Thyroid gland (tissue), 4 donors: ENCODE results near the gene PANX3. TPM values are rescaled to one million over a fixed set of nuclear protein-coding genes. Genes with fewer than 3 reads are reported as not detected.
A peak's percentile ranks its signal among the peaks of the same experiment; 100 is the strongest.

Experiments
- DNase-seq, 2 donors: peaks; one replicate each; pipeline ENCODE4 v3.0.0-alpha.2; 2019
- H3K27ac ChIP-seq, 3 donors: fragments of 200-600 bp; sonication (generic); 1 replicate in 2 of 3; 2 replicates in 1 of 3; pipeline ENCODE4 v1.5.1; 2016 to 2019; ENCODE audit warnings: mild to moderate bottlenecking in 1 of 3, moderate library complexity in 1 of 3
- H3K27me3 ChIP-seq: fragments of 200-600 bp; sonication (generic); one replicate; pipeline ENCODE4 v1.5.1; 2019
- H3K36me3 ChIP-seq, 2 donors: fragments of 200-600 bp; sonication (generic); one replicate each; pipeline ENCODE4 v1.5.1; 2016 to 2019
- H3K4me1 ChIP-seq, 2 donors: fragments of 200-600 bp; sonication (generic); one replicate each; pipeline ENCODE4 v1.5.1; 2017 to 2019
- H3K4me3 ChIP-seq, 3 donors: fragments of 200-600 bp; sonication (generic); replicated peaks in 1 of 3; 1 replicate in 2 of 3; 2 replicates in 1 of 3; pipeline ENCODE4 v1.5.1; 2016; ENCODE audit warnings: mild to moderate bottlenecking in 1 of 3
- H3K9me3 ChIP-seq: fragments of 200-600 bp; sonication (generic); one replicate; pipeline ENCODE4 v1.5.1; 2017
- CTCF ChIP-seq, 6 experiments: fragments of 200-600 bp in 3 of 6; fragments of 450-650 bp in 3 of 6; sonication (generic) in 3 of 6; IDR thresholded peaks; one replicate each; pipeline ENCODE4 v1.5.1; 2016 to 2019; ENCODE audit warnings: antibody characterized with exemption in 6 of 6, mild to moderate bottlenecking in 2 of 6, inconsistent platforms in 1 of 6, moderate library complexity in 1 of 6
- POLR2A ChIP-seq, 2 donors: fragments of 450-650 bp; IDR thresholded peaks; one replicate each; pipeline ENCODE4 v1.6.1; 2017; ENCODE audit warnings: antibody characterized with exemption in 2 of 2, mild to moderate bottlenecking in 2 of 2, moderate library complexity in 1 of 2
- WGBS, 2 donors: methylation state at CpG; one replicate each; pipeline ENCODE4 v1.1.5; 2017; 5-methylcytosine and 5-hydroxymethylcytosine counted together
- intact Hi-C: fragments of 100-400 bp; cut with DNase I; formaldehyde crosslinking; loops from one replicate; pipeline ENCODE4 v1.15.1; 2023
- total RNA-seq, 4 donors: library from RNA; depleted of rRNA; stranded (reverse); fragments of >200 nt; gene quantifications; one replicate each; pipeline ENCODE4 v1.2.3, GENCODE V29; 2016

Gene PANX3
- total RNA-seq, 4 donors from 2014 or later, result not detected

- WGBS, 2 donors, result 65 to 68% methylated on average over 15 to 16 of the region's 16 CpGs
- peak; percentile 5 to 8 for DNase-seq
- intact Hi-C loops, result no loop called here
- Histone ChIP-seq H3K36me3 (peaks cover 4 to 8% of the 10 kb centered on the region in 2 donors), H3K9me3 (no peaks in the 10 kb centered on the region), H3K27me3 (no peaks in the 10 kb centered on the region), H3K4me3 (no peak overlapping the region), H3K4me1 (no peaks in the 10 kb centered on the region), H3K27ac (no peak overlapping the region)
- TF ChIP-seq POLR2A (IDR thresholded peaks at IDR 0.05) (no peak), CTCF (IDR thresholded peaks at IDR 0.05) (no peak)
Measured at GRCh38 chr11:124656774-124657630, 45.8 kb downstream of the PANX3 start.

- intact Hi-C loops, result no loop called here
- 87 to 92% methylated on average over 5 of the region's 5 CpGs for WGBS, 2 donors
- Histone ChIP-seq H3K36me3 (peaks cover 4% of the 10 kb centered on the region in 2 donors), H3K9me3 (no peaks in the 10 kb centered on the region), H3K4me1 (no peaks in the 10 kb centered on the region), H3K27ac (no peak overlapping the region), H3K27me3 (no peaks in the 10 kb centered on the region), H3K4me3 (no peak overlapping the region)
- no peak for DNase-seq
- TF ChIP-seq CTCF (IDR thresholded peaks at IDR 0.05) (no peak), POLR2A (IDR thresholded peaks at IDR 0.05) (no peak)
Measured at GRCh38 chr11:124657904-124658303, 46.7 kb downstream of the PANX3 start.

- Histone ChIP-seq H3K4me3 (no peak overlapping the region), H3K27ac (no peak overlapping the region), H3K36me3 (peaks cover 0 to 4% of the 10 kb centered on the region in 2 donors), H3K27me3 (no peaks in the 10 kb centered on the region), H3K4me1 (no peaks in the 10 kb centered on the region), H3K9me3 (no peaks in the 10 kb centered on the region)
- no peak for DNase-seq
- whole genome bisulfite sequencing, 2 donors, result 90 to 92% methylated on average over 3 of the region's 3 CpGs
- no peak for TF ChIP-seq CTCF (IDR thresholded peaks at IDR 0.05)
- no peak for TF ChIP-seq POLR2A (IDR thresholded peaks at IDR 0.05)
- intact Hi-C loops, result no loop called here
Measured at GRCh38 chr11:124658501-124658900, 47.3 kb downstream of the PANX3 start.

GRCh38 chr11:124658986-124659385 lies 47.8 kb downstream of the PANX3 start:
- intact Hi-C loops, result no loop called here
- no peaks in the 10 kb centered on the region for H3K4me1 ChIP-seq
- H3K9me3 ChIP-seq, result no peaks in the 10 kb centered on the region
- no peak overlapping the region for H3K27ac ChIP-seq
- WGBS, 2 donors, result 95% methylated on average over 1 of the region's 1 CpG
- H3K4me3 ChIP-seq, result no peak overlapping the region
- TF ChIP-seq POLR2A (IDR thresholded peaks at IDR 0.05) (no peak), CTCF (IDR thresholded peaks at IDR 0.05) (no peak)
- H3K36me3 ChIP-seq, result peaks cover 0 to 3% of the 10 kb centered on the region in 2 donors
- no peaks in the 10 kb centered on the region for H3K27me3 ChIP-seq
- no peak for DNase-seq

- no peak for TF ChIP-seq CTCF (IDR thresholded peaks at IDR 0.05)
- Histone ChIP-seq H3K27me3 (no peaks in the 10 kb centered on the region), H3K4me3 (no peak overlapping the region), H3K27ac (no peak overlapping the region), H3K4me1 (no peaks in the 10 kb centered on the region), H3K36me3 (peaks cover 0 to 3% of the 10 kb centered on the region in 2 donors), H3K9me3 (no peaks in the 10 kb centered on the region)
- intact Hi-C loops, result loop anchor here (10.0 kb wide), 1 partner anchor 203 kb away; the partner anchor contains the start of gene ROBO3
- no peak for DNase-seq
Measured at GRCh38 chr11:124661553-124661952, 50.3 kb downstream of the PANX3 start.
